HG02943 (cell line): Measurements from ENCODE around the gene PREX1.

ENCODE experiments used
- ATAC-seq: cut with Tn5 transposase; IDR thresholded peaks from one replicate; pipeline ENCODE4 v1.9.1; 2021; ENCODE audit warnings: mild to moderate bottlenecking, low read depth, moderate library complexity; ENCODE audit not compliant: unreplicated experiment

The PREX1 gene

DNA sequence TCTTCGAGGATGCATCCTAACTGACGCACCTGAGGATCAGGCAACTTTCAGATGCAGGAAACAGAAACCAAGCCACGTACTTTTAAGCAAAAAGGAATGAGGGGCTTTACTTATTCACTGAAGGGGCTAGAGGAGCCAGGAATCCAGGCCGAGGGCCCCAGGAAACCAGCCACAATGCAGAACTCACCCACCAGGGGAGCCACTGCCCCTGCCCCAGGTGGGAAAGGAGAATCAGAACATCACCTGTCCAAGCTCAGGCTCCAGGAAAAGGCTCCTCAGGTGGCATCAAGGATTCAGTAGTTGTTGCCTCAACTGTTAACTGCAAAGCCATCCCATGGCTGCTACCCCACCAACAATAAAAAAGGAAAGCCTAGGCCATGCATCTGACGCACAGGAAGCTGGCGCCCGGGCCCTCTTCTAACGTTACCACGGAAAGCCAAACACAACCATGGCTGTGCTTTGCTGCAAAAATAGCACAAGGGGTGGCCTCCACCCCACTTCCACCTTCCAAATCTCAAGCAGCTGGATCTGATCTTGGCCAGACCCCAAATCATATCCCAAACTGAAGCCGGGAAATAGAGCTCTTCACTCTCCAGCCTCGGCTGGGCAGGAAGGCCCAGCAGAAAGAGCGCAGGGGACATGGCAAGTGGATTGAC lies 121.0 kb downstream of the PREX1 start:
- ATAC-seq, result no peak

DNA sequence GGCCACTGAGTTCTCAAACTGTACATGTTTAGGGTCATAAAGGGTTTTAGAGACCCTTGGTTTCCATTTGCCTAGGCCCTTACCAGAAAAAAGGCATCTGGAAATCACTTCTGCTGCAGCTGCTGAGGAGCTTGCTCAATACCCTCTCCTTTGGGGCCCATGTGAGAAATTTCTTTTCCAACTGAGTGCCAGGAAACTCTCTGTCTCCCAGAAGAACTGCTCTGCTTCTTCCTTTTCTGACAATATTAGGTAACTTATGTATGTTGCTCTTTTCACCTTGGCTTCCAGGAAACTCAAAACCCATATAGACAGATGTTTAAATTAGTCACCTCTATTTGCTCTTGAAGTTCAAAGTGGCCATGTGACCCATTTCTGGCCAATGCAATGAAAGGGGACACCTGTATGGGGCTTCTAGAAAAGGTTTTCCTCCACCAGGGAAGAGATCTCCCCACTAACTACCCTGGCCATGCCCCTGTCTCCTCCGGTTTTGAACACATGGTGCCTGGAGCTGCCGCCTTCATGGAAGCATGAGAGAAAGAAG lies 121.6 kb downstream of the PREX1 start:
- no peak for ATAC-seq

DNA sequence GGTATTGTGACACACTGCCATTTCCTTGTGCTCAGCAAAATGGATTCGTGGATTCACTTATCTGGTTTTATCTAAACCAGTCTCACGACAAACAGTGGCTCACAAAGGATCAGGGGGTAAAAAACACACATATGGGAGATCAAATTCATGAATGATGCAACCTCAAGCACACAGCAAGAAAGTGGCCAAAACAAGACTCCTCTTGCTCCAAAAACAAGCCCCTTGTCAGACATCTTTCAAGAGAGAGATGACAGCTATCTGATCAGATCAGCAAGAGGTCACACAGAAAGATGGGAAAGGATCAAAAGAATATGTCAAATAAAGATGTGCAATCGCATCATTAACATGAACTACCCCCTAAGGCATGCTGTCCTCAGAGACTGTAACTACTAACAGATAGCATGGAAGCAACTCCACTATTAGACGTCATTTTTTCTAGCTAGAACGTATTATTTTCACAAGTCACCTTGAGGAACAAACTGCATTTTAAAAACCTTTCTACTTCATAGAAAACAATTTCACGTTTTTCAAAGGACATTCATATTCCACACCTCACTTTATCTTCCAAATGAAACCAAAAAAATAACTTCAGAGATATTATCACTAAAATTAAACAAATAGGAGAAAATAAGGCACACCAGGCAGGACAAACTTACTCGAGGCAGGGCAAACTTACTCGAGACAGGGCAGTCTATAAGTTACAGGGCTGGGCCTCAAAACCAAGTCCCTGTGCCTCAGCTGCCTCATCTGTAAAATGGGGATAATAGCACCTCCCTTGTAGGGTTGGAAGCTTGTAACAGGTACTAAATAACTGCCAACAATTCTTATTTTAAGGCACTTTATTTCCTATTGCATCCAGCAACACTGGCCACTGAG lies 122.3 kb downstream of the PREX1 start:
- no peak for ATAC-seq

DNA sequence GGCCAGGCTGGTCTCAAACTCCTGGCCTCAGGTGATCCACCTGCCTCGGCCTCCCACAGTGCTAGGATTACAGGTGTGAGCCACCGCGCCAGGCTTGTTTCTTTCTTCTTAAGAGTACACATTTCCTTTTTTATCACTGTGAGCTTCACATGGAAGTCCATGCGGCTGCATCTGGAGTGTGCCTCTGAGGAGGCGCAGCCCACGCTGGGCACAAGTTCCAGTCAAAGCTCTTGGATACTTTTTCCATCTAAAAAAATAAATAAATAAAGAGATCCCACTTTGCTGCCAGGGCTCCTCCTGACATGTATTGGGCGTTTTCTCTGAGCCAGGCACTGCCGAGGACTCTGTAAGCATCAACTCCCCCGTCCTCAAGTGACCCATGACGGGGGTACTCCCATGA lies 123.0 kb downstream of the PREX1 start:
- no peak for ATAC-seq

DNA sequence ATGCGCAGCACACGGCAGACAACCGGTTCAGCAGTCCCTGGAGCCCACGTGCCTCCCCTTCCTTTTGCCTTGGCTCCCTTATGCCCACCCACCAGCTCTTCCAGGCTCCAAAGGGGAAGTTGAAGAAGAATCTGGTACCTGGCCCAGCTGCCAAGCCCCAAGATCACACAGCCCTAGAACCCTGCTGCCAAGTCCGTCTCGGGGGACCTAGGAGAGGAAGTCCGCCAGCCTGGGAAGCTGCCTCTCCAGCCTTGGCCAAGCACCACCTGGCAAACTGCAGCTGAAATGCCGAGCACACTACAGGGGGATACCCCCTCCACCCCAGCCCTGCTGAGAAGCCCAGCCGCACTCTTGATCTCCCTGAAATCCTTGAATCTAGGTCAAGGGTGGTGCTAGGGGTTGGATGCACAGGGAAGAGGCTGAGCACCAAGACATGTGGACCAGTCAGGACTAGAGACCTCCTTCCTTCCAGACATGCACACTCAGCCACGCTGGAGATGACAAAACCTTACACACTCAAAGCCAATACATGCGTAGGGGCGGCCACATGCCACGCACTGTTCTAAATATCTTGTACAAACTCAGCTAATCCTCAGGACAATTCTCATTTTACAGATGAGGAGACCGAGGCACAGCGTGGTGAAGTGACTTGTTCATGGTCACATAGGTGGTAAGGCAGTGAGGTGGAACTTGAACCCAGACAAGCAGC lies 124.1 kb downstream of the PREX1 start:
- no peak for ATAC-seq

DNA sequence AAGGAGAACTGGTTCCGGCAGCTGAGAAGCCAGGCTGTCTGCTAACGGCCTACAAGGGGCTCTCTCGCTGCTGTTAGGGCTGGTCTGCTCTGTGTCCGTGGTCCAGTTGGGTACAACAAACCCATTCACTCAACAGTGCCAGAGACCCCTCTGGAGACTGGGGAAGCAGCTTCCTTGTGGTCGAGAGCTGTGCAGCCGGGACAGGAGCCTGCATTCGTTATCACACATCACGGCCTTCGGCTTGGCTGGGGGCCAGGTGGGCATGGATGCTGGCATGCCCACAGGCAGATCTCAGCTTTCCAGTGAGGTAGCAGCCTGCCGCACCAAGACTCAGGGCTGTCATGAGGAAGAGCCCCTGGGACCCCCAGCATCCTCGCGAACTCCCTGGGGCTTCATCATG lies 124.7 kb downstream of the PREX1 start:
- no peak for ATAC-seq

DNA sequence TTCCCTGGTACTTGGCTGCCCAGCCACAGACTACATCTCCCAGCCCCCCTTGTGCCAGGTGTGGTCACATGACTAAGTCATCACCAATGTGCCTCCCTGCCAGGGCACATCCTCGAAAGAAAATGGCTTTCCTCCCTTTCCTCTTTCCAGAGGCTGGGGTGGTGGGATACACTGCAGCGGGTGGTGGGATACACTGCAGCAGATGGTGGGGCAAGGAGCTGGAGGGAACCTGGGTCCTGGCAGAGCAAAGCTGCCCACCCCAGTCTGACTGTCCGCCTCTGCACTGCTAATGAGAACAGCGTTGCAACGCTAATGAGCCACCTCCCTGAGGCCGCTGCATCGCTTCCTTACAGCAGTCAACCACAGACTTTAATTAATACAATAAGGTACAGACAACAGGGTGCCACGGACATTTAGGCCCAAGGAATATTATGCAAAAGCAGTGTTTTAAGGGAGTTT lies 125.3 kb downstream of the PREX1 start:
- no peak for ATAC-seq

DNA sequence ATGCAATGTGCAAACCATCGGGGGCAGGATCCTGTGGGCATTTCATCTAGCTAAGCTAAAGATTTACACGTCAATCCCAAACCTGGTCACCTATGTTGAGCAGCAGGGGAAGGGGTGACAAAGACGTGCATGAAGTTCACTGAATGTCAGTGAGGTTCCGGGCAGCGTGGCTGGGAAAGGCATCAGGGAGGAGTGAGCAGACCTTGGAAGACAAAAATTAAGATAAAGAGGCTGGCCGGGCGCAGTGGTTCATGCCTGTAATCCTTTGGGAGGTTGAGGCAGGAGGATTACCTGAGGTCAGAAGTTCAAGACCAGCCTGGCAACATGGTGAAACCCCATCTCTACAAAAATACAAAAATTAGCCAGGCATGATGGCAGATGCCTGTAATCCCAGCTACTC lies 126.1 kb downstream of the PREX1 start:
- ATAC-seq, result no peak

DNA sequence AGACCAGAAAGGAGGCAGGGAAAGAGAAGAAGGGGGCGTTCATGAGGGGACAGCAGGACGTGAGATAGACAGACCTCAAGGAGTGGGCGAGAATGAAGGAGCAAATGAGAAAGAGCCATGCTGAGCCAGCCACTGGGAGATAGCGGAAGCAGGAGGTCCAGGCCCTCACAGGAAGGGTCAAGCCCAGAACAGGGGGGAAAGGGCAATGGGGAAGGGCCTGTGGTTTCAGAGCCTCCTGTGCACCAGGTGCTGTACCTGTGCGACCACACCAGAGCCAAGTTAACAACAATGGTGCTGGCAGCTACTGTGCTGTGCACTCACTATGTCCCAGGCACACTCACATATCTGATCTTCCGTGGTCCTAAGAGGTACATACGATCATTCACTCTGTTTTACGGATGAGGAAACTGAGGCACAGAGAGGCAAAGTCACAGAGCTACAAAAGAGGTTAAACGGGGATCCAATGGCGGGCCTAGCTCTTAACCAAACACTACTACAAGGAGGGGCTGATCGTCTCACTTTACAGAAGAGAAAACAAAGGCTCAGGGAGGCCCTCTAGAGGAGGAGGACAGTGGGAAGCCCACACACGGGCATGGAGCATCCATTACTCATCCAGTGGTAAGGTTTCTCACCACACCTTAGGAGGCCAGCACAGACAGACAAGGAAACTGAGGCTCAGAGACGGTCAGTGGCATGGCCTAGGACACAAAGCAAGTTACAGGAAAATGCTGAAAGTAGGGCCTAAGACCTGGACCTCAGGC lies 129.1 kb downstream of the PREX1 start:
- no peak for ATAC-seq

DNA sequence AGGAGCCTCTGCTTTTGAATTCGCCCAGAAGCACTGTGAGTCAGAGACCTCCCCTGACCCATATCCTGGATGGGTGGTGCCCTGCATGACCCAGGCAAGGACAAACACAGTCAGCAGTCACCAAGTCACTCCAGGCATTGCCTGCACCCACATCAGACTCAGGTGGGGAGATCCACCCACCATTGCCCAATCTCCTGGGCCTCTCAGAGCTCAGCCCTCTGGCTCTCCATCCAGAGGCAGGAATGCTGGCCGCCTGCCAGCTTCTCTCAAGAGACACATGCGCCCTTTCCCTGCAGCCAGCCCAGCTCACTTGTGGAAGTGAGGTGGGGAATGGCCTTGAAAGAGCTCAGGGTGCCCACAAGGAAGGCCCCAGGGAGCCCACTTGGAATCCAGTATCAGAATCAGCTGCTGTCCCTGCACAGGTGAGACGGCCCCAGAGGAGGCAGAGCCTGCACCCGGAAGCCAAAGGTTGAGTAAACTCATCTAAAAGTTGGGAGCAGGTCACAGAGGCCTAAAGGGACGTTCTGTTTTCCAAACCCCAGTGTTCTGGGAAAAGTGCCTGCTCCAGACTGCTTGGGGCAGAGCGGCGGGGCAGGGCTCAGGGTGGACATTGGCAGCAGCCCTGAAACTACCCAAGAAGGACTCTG lies 129.8 kb downstream of the PREX1 start:
- no peak for ATAC-seq

DNA sequence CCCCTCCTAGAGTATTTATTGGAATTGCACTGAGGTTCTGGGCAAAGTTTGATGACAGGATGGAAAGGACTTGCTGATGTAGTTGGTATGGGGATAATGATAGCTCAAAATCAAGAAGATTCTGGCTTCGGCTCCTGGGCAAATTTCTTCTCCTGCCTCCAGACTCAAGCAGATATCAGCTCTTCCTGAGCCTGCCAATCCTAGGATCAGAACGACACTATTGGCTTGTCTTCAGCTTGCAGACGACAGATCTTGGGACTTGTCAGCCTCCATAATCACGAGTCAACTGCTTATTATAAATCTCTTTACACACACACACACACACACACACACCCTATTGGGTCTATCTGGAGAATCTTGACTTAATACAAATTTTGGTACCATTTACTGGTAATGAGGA lies 131.1 kb downstream of the PREX1 start:
- no peak for ATAC-seq

DNA sequence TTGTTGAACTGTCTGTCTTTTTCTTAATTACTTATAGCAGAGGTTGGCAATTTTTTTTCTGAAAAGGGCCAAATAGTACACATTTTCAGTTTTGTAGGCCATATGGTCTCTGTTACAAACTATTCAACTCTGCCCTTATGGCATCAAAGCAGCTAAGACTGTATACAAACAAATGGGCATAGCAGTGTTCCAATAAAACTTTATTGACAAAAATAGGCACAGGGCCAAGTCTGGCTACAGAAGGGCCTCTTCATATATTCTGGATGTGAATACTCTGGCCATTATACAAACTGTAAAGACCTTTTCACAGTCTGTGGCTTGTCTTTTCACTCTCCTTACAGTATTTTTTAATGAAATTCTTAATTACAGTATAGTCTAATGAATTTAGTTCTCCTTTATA lies 132.1 kb downstream of the PREX1 start:
- no peak for ATAC-seq

DNA sequence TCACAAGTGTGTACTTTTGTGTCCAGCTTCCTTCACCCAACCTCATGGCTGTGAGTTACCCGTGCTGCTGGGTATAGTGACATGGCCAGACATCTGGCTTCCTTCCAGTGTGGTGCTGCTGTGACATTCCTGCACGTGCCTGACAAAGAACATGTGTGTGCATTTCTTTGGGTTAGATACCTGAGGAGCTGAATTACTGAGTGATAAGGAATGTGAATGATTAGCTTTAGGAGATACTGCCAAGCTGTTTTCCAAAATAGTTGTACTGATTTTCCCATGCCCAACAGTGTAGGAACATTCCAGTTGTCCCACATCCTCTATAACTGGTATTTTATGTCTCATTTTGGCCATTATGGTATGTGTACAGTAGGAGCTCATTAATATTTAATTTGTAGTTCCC lies 132.5 kb downstream of the PREX1 start:
- no peak for ATAC-seq

DNA sequence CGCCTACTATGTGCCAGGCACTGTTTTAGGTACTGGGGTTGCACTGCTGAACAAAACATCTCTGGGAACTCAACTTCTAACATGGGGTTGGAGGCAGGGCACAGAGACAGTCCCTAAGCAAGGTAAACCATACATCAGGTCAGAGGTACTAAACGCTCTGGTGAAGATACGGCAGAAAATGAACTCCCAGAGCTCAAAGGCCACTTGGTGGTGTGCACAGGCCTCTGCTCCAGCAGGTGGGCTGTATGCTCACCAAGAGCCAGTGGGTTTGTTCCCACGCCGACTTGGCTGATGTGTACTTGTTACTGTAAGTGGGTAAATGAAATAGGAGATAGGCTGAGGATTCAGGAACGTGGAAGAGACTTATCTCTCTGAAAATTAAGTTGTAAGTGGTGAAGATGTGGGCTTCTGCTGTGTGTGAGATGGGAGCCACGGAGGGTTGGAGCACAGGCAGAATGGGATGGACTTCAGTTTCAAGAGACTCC lies 133.4 kb downstream of the PREX1 start:
- ATAC-seq, result no peak

DNA sequence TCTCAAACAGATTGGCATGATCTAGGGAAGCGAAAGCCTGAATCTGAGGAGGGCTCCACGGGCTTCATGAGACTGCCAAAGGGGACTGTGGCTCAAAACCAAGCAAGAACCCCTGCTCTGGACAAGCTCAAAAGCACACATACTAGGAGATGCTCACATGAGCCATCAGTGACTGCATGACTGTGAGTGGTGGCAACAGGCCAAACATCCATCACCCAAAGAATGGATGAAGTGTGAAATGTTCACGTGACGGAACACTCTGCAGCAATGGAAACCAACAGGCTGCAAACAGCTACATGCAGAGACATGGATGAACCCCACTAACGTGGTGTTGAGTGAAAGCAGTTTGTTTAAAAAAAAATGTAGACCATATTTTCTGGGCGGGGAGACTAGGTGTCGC lies 136.3 kb downstream of the PREX1 start:
- no peak for ATAC-seq

DNA sequence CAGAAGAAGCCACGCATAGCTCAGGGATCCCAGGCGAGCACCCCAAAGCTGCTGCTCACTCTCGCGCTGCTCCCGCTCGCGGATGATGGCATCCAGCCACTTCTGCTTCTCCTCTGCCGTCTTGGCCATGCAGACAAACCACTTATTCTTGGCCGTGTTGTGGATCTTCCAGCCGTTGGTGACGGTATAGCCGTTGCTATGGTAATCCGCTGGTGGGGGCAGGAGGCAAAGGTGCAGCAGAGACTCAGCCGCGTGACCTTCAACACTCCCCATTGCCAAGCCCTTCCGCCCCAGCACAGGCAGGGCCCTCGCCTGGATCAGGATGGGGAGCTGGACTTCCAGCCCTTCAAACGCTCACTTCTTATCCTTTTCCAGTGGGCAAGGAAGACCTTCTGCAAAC lies 136.9 kb downstream of the PREX1 start:
- ATAC-seq, result no peak

DNA sequence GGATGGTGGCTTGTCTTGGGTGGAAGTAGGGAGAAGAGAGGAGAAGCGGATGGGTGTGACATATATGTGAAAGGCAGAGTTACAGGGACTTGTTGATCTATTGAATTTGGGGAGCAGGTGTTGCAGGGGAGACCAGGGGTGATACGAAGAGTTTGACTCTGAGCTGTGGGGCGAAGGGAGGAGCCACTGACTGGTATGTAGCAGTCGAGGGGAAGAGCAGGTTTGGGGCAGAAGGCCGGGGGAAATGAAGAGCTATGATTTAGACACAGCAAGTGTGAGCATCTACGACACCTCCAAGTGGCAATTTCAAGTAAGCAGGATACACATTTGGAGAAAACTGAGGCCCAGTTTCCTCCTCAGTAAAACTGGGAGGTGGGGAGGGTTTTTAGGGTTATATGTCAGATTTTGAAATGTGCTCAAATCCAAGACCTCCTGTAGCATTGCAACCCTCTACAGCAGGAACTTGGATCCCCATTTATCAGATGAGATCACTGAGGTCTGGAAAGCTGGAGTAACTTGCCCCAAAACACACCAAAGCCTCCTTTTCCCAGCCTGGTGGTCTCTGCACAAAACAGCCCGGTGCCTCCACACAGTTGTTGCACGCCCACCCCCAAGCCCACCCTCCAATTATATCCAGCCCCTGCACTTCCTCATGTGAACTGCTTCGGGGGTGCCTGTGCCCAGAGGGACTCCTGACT lies 137.8 kb downstream of the PREX1 start:
- no peak for ATAC-seq

DNA sequence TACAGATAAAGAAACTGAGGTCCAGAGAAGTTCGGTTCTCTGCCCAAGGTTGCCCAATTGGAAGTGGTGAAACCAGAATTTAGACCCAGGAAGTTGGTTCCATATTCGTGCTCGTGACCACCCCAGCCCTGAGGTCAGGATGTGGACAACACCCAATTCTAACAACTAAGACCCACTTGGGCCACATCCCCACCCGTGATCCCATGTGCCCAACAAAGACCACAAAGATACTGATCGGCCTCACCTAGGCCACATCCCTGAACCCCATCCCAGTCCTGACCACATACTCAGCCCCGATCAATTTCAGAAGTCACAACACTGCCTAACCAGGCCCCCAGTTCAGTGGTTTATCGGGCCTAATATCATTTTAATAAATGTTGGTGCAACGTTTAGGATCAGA lies 138.4 kb downstream of the PREX1 start:
- no peak for ATAC-seq

DNA sequence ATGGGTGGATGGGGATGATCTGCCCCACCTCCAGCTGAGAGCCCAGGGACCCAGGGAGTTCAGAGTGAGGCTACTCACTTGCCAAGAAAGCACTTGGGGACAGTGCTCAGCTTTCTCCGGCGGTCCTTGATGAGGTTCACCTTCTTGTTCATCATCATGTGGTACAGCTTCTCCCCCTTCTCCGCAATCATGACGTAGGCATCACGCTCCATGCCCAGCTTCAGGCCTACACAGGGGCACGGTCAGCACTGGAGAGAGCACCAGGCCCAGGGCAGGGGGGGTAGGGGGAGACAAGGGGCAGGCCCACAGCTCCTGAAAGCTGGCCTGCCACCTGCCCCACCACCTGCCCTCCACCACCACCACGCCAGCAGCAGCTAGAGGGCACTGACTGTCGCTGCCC lies 139.2 kb downstream of the PREX1 start:
- no peak for ATAC-seq
